ENCODE results near the gene LSM7.

LSM7 gene

DNA sequence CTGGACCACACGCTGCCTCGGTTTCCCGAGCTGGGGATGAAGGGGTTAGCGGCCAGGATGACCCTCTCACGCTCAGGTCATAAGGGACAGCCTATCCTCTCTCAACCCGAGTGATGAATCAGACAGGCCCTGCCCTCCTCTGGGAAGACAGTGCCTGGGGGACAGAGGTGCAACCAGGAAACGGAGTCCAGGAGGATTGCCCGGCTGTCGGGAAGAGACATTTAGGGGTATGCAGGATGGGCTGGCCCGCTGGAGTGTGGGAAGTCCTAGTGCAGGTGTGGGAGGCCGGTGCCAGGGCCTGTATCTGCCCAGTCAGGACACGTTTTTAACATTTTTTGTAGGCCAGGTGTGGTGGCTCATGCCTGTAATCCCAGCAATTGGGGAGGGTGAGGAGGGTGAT, 8.3 kb downstream of the LSM7 start:
- no peak for DNase-seq

DNA sequence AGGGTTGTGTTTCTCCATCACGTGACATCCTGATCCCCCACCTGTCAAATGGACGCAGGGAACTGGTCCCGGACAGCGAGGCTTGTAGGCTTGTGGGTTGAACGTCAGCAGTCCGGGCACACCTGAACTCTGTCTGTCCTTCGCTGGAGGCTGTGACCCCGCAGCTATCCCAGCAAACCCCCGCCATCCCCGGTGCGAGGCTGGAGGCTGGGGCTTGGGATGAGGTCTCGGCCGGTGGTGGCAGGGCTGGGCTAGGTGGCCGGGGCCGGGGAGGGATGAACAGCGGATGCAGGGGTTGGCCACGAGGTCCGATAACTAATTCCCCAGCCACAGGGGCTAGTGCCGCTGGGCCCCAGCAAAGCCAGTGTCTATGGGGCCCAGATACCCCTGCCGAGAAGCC, 8.8 kb downstream of the LSM7 start:
- DNase-seq = no peak

DNA sequence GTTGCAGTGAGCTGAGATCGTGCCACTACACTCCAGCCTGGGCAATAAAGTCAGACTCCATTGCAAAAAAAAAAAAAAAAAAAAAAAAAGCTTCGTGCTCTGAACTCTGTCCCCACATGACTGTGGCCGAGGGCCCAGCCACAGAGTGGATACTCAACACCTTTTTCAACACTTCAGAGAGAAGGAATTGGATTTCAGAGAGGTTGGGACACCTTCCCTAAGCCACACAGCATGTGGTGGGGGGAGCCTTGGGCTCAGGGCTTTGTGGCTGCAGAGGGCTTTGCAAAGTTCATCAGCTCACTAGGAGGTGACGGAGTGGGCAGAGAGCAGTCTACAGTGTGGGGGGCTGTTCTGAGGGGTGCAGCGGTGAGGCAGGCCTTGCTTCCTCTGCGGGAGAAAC, 9.5 kb downstream of the LSM7 start:
- no peak for DNase-seq

DNA sequence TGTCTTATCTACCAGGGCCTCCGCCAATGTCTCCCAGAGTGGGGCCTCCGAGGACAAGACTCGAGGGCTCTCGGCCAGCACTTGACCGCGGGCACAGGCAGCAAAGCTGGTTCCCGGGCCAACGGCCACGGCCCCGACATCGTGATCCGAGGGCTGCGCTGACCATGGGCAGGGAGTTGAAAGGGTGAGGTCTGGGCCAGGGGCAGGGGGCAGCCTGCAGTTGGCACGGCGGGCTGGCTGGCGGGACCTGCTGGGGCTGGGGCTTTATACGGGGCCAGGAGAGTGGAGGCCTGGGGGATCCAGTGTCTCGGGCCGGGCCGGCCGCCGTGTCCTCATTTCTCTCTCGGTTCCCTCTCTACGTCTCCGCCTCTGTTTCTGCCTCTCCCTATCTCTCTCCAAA, 10.6 kb downstream of the LSM7 start:
- no peak for DNase-seq

DNA sequence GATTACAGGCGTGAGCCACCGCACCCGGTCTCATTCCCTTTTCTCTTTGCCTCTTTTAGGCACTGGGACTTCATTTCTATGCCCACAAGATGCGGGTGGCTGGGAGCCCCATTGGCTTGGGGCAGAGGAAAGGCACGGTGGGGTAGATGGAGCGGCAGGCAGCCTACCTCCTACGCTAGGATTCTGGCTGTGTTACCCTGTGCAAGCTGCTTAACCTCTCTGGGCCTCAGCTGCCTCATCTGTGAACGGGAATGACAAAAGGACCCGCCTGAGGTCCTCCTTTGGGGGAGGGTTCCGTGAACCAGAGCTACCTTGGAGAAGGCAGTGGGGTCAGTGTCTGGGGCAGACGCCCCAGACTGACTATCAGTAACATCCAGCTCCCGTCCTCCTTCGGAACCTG, 11.1 kb downstream of the LSM7 start:
- no peak for DNase-seq

DNA sequence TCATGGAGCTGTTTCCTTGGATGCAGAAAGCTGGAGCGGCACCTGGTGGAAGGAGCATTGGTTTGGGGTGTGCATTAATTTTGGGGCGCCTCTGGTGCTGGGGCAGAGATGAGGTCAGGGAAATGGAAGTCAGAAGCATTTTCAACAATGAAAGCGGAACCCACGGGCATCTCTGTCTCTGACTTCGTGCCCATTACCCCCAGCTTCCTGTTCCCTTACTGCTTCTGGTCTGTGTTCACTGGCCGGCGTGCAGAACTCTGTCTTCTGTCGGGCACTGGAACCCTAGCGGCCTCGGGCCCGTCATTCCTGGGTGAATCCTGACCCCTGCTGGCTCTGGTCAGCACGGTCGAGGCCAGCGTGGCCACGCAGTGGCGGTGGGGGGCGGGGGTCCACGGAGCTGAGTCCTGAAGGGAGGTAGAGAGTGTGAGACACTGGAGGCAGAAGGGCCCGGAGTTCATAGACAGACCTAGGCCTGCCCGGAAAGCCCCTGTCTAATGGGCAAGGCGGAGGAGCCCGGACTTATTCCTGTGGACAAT, 12.5 kb downstream of the LSM7 start:
- no peak for DNase-seq

DNA sequence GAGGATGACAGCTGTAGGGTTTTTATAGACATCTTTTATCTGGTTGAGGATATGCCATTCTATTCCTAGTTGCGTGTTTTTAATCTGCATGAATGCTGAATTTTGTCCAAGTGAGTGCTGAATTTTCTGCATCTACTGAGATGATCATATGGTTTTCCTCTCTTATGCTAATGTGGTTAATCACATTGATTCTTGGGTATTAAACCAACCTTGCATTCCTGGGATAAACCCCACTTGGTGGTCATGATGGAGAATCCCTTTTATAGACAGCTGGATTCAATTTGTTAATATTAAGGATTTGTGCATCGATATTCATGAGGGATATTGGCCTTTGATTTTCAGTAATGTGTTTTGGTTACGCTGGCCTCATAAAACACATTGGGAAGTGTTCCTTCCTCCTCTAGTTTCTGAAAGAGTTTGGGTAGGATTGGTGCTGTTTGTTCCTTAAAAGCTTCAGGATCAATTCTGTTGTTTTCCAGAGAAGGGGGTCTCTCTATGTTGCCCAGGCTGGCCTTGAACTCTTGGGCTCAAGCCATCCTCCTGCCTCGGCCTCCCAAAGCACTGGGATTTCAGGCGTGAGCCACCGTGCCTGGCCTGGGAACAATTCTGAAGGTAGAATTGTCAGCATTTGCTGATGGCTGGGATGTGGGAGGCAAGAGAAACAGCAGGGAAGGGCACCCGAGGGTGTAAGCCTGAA, 13.1 kb downstream of the LSM7 start:
- DNase-seq = no peak

DNA sequence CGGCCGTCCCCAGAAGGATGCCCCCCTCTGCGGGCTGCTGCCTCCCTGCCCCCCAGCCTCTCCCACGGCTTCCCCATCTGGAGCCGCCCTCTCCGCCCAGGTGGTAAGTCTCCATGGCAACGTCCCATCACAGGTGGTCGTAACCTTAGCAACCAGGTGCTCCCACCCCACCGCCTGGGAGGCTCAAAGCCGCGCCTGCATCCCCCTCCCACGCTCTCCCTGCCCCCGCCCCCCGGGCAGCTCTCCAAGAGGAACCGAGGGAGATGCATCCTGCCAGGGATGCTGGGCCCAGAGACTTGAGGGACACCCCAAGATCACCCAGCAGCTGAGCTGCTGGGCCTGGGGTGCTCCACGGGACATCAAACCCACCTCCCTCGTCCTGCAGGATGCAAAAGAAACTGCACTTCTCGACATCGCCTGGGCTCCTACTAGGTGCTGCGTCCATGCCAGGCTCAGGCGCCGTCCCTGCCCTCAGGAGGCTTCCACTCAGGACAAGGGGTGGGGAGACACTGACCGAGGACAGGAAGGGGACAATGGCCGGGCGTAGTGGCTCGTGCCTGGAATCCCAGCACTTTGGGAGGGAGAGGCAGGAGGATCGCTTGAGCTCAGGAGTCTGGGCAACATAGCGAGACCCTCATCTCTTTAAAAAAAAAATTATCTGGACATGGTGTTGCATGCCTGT, 15.4 kb downstream of the LSM7 start:
- DNase-seq = no peak

DNA sequence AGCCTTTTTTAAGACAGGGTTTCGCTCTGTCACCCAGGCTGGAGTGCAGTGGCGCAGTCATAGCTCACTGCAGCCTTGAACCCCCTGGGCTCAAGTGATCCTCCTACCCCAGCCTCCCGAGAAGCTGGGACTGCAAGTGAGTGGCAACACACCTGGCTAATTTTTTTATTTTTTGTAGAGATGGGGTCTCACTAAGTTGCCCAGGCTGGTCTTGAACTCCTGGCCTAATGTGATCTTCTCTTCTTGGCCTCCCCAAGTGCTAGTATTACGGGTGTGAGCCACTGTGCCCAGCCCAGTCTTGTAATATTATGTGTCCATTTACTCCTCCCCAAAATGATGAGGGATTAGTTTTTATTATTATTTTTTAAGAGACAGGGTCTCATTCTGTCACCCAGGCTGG, 17.3 kb downstream of the LSM7 start:
- no peak for DNase-seq

DNA sequence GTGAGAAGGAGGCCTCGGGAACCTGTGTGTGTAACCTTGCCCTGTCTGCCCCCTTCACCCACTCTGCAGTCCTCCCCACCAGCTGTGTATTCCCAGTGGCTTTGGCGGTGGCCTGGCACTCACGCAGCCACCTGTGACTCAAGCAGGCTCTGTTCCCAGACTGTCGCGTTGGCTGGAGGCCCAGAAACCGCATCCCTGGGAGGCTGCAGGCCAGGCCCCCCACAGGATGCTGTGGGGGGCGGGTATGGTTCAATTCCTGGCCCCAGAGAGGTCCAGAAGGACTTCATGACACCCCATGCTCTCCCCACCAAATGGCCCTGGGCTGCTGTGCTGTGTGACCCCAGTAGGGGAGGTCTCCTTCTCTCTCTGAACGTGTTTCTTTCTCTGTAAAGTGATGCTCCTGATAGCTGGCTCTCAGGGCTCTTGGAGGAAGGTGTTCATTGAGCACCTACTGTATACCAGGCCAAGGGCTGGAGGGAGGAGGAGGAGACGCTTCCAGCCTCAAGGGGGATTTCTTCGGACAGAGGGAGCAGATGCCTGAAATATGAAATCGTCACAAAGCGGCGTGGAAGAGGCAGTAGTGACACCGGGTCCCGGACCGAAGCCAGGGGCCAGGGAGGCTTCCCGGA, 18.5 kb downstream of the LSM7 start:
- no peak for DNase-seq

DNA sequence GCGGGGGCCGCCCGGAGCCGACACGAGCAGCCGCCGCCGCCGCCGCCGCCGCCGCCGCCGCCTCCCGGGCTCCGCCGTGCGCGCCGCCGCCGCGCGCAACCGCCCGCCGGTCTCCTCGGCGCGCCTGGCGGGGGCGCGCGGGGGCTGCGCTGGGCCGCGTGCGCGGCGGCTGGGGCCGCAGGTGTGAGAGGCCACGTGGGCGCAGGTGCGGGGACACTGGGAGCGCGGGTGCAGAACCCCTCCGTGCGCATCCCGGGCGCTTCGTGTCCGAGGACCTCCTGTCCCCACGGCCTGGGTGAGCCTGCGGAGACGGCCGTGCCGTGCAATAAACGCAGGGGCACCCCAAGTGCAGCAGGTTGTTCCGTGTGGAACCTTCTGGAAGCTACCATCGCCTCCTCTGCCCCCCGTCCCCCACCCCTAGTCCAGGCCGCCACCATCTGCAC, 20.3 kb downstream of the LSM7 start, which contains the start of gene LINGO3:
Gene LINGO3, minus strand, starts transcription at position 41 of the 443 bp plus-strand sequence. CDS start 16,378 bp downstream, outside the sequence.
- no peak for DNase-seq

DNA sequence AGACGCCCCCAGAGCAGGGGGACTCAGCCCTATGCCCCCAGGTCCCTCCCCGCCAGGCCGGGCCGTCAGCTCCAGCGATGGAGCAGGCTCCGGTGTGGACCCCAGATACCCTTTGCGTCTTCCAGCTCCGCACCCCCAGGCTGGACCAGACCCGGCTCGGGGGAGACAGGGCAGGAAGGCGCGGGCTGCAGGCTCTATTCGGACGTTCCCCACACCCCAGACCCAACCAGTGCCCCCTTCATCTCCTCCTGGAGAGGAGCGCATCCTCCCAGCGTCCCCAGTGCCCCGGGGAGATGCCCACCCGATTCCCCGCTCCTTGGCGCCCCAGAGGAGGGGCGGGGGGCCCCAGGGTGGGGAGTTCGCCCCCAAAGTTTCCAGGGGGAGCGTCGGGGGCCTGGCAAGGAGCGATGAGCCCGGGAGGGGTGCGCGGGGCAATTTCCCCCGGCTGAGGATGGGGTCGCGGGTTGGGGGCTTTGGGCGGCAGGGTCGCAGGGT, 20.8 kb downstream of the LSM7 start:
- no peak for DNase-seq

DNA sequence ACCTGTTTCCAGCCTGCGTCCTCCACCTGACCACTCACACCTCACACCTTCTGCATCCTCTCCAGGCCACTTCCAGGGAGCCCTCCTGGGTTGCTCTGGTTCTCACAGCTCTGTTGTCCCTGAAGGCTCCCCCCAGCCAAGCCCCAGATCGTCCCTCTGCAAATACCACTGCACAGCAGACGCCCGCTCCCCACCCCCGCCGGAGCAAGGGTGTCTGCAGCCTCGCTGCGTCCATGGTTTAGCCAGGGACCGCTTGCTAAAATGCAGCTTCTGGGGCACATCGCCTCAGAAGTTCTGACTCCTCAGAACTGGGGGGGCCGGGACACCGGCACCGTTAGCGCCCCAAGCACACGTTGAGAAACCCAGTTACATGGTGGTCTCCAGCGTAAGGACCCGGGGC, 21.4 kb downstream of the LSM7 start:
- DNase-seq = no peak

DNA sequence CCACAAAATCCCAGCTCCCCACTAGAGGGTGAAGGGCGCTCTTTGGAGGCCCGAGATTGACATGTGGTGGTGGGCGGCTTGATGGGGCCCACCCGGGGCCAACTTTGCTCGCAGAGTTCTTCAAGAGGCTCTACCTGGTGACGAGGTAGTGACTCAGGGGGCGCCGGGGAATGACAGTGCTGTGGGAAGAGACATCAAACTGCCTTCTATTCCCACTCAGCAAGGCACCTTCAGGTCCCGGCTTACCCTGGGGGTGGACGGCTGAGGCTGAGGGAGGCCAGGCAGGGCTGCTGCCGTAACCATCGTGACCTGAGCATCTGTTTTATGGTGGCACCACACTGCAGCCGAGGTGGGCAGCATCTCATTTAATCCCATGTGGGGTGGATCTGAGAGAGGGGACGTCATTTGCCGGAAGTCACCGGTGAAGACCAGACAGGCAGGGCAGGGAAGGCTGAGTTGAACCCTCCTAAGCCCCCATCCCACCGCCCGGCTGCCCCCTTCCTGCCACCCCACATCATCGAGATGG, 22.0 kb downstream of the LSM7 start:
- DNase-seq = no peak

DNA sequence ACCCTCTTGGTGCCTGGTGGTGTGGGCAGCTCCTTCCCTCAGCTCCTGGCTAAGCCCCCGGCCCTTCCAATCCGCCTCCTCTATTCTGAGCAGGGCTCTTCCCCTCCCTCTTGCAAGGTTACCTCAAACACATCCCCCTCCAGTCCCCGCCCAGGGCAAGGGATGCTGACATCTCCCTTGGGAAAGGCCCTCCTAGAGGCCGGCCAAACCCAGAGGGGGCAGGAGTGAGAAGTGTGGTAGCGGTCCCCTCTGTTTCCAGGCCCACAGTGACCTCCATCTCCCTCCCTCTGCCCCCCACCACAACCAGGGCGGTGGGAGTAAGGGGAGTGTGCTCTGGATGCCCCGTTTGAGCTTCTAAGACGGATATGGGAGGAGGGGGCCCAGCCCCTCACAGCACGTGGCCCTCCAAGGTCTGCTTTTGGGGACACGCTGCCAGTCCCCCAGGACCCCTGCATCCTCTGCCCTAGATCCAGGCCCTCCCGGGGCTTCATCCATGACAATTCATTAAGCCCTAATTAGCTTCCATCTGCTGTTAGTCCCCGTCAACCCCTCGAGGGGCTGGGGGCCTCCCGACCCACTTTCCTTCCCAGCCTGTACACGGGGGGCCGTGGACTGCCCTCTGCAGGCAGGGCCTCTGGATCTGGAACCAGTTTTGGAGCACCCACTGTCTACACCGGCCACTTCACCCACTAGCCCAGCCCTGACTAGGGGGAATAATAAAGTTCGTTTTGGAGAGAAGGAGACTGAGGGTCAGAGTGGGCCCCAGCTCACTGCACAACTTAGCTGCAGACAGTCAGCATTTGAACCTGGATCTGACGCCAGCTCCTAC, 22.7 kb downstream of the LSM7 start:
- no peak for DNase-seq

DNA sequence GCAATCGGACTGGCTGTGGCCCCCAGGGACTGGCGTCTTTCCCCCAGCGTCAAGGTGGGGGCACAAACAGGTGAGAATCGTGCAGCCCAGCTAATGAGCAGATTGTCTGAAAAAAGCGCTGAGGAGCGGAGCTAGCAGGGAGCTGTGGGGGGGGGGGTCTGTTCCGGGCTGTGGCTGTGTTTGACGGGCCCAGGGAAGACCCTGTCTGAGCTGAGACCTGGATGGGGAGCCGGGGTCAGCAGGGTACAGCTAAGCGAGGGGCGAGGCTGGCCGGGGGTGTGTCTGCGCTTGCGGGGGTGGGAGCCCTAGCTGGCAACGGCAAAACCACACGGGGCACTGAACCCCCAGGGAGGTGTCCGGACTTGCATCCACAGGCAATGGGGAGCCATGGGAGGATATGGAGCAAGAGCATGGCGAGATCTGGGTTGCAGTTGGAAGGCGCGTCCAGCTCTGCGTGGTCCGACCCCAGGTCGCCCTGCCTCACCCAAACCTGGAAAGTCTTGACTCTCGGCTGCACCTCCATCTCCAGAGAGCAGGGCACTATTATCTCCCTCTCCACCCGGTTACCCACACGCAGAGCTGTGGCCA, 25.1 kb downstream of the LSM7 start:
- DNase-seq = no peak

DNA sequence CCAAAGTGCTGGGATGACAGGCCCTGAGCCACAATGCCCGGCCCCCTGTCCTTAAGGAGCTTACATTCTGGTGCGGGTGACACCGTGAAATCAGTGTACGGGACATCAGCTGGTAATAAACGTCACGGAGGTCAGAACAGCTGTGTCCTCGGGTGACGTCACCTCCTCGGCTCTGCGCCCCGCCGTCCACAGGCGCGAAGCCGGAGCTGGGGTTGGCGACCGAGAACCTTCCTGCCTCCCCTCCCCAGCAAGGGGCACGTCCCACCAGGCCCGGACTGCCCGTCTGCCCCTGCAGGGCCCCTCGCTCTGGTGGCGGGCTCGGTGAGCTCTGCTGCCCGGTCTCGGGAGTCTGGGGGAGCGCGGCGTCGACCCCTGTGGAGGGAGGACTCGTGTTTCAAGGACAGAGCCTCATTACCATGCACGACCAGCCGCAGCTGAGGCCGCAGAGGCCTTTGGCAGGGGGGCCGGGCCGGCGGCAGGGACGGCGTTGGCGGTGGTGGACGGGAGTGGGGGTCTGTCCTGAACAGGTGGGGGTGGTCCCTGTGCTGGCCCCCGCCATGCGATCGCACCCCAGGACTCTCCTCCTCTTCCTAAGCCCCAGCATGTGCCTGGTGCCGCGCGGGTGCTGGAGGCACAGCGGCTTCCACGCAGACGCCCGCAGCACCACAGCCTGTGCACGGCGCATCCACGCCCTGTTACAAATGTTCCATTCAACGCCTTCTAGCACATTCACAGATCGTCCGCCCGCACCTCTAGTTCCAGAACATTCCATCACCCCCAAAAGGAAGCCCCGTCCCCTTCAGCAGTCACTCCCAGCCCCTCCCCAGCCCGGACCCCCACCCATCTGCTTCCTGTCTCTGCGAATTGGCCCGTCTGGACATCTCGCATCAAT, 25.8 kb downstream of the LSM7 start:
- no peak for DNase-seq

DNA sequence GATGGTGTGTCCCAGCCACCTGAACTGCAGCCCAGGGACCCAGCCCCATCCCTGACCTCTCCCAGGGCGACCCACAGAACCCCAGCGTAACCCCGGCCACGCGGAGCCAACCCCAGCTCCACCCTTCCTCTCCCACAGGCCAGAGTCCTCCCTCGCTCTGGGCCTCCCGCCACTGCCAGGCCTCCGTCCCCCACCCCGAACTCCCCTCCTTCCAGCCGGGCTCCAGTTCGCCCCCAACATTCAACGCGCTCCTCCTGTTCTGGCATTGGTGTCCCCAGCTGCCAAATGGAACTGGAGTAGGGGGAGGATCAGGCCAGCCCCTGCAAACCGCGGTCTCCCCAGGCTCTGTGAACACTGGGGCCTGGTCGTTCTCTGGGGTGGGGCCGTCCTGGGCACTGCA, 27.9 kb downstream of the LSM7 start:
- no peak for DNase-seq

DNA sequence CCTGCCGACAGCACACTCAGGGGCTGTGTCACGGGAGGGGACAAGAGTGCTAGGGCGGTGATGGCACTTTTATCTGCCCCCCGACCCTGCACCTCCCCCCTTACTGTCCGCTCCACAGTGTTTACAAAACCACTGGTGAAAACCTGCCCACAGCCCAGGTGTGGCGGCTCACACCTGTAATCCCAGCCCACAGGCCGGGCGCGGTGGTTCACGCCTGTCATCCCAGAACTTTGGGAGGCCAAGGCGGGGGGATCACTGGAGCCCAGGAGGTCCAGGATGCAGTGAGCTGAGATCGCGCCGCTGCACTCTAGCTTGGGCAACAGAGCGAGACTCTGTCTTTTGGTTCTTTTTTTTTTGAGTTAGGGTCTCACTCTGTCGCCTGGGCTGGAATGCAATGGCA, 32.2 kb downstream of the LSM7 start:
- no peak for DNase-seq

DNA sequence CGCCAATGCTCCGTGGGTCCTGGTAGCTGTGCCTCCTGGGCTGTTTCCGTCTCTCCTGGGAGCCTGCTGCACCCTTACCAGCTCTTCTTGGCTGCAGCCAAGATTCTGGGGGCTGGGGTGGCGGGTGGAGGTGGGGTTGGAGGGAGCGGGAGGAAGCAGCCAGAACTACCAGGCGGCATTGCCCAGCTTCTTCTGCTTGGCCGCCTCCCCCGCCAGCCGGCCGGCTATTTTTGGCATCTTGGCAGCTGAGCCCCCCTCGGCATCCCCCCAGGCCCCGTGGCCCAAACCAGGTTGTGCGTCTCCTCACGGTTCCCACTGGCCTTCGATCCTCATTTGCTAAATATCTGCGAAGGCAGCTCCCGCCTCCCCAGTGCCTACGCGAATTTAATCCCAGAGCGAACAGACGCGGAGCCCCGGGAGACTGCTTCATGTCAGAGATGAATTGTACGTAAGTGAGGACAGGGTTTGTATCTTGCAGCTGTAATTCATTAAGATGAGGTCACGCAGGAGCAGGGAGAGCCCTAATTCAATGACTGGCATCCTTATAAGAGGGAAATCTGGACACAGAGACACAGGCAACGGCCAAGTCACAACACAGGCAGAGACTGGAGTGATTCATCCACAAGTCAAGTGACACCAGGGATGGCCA, 33.6 kb downstream of the LSM7 start:
- DNase-seq = no peak
